K562 (cell line): Measurements from ENCODE around the gene ANKRD65. TPM values are rescaled to one million over a fixed set of nuclear protein-coding genes. Genes with fewer than 3 reads are reported as not detected.
A peak's percentile ranks its signal among the peaks of the same experiment; 100 is the strongest.

ENCODE experiments used
- ARHGAP35 ChIP-seq: fragments of 450-650 bp; IDR thresholded peaks from 2 replicates; pipeline ENCODE4 v1.6.1; 2018; ENCODE audit not compliant: partially characterized antibody
- ARID1B ChIP-seq: fragments of 450-650 bp; IDR thresholded peaks from 2 replicates; pipeline ENCODE4 v1.6.1; 2016; ENCODE audit warnings: antibody characterized with exemption, mild to moderate bottlenecking, inconsistent platforms
- HMGN3 ChIP-seq: IDR thresholded peaks from 2 replicates; pipeline ENCODE4 v1.6.1; 2011; ENCODE audit warnings: borderline replicate concordance, low read depth, mild to moderate bottlenecking, mixed read lengths, low read length; ENCODE audit not compliant: insufficient read length; ENCODE audit errors: extremely low read depth
- MIER1 ChIP-seq: fragments of 450-650 bp; IDR thresholded peaks from 2 replicates; pipeline ENCODE4 v1.6.1; 2016; ENCODE audit warnings: antibody characterized with exemption, mild to moderate bottlenecking, low read depth
- NCOA1 ChIP-seq: fragments of 450-650 bp; IDR thresholded peaks from 2 replicates; pipeline ENCODE4 v1.6.1; 2016; ENCODE audit warnings: low read depth
- NR2F6 ChIP-seq: fragments of 450-650 bp; formaldehyde crosslinking; IDR thresholded peaks from 2 replicates; pipeline ENCODE4 v1.4.0; 2020; ENCODE audit warnings: mild to moderate bottlenecking
- PHB ChIP-seq: fragments of 250-450 bp; sonication (Bioruptor Pico); IDR thresholded peaks from 2 replicates; pipeline ENCODE4 v1.5.0; 2021
- PYGO2 ChIP-seq: fragments of 450-650 bp; IDR thresholded peaks from 2 replicates; pipeline ENCODE4 v1.6.1; 2016; ENCODE audit warnings: mild to moderate bottlenecking, missing genetic modification characterization, moderate library complexity, missing compliant biosample characterization
- SP1 ChIP-seq: sonication (generic); formaldehyde crosslinking; IDR thresholded peaks from 2 replicates; pipeline ENCODE4 v1.8.1; 2022; ENCODE audit warnings: mild to moderate bottlenecking, missing genetic modification reagents
- TAF1 ChIP-seq: IDR thresholded peaks from 2 replicates; pipeline ENCODE4 v1.6.1; 2011; ENCODE audit warnings: mild to moderate bottlenecking, low read length, moderate library complexity; ENCODE audit not compliant: insufficient read depth, control insufficient read depth, severe bottlenecking; ENCODE audit errors: extremely low read depth
- TCF7 ChIP-seq: sonication (generic); IDR thresholded peaks from 2 replicates; pipeline ENCODE4 v1.6.1; 2016; ENCODE audit warnings: antibody characterized with exemption, borderline replicate concordance
- ZBED1 ChIP-seq: IDR thresholded peaks from 2 replicates; pipeline ENCODE4 v1.6.1; 2014
- ZBTB49 ChIP-seq: sonication (generic); formaldehyde crosslinking; IDR thresholded peaks from 2 replicates; pipeline ENCODE4 v1.8.0; 2022; ENCODE audit warnings: missing genetic modification reagents, mild to moderate bottlenecking, borderline replicate concordance
- polyA plus RNA-seq, 8 experiments: library from polyadenylated mRNA; depleted of rRNA in 4 of 8; stranded (reverse) in 5 of 8; unstranded in 3 of 8; fragments of >200 nt; fragmentation: Nextera tagmentation in 2 of 8; fragmentation: Illumina TruSeq in 1 of 8; extraction: Ambion mirVana in 2 of 8; extraction: Trizol in 1 of 8; gene quantifications; 2 replicates each; pipeline versions ENCODE4 v1.2.1 to v1.2.3, GENCODE V29; 2011 to 2014; ENCODE audit warnings: inconsistent platforms in 1 of 8, missing spikeins in 1 of 8
- total RNA-seq, 7 experiments: library from RNA; depleted of rRNA in 6 of 7; stranded (reverse); fragments of >200 nt in 6 of 7; fragmentation: Illumina TruSeq in 2 of 7; extraction: Trizol in 2 of 7; gene quantifications; 2 replicates each; pipeline versions ENCODE4 v1.2.1 to v1.2.3, GENCODE V29; 2011 to 2021; ENCODE audit warnings: low replicate concordance in 1 of 7
- TF ChIP-seq, protein P1 (sequence below): fragments of 450-650 bp; IDR thresholded peaks from 2 replicates; pipeline ENCODE4 v1.6.1; 2017; ENCODE audit warnings: antibody characterized with exemption, mild to moderate bottlenecking
- TF ChIP-seq, protein P2 (sequence below): sonication (generic); formaldehyde crosslinking; IDR thresholded peaks from 2 replicates; pipeline ENCODE4 v1.8.0; 2022; ENCODE audit warnings: missing genetic modification reagents, mild to moderate bottlenecking, borderline replicate concordance
- TF ChIP-seq, protein P3 (sequence below): conservative IDR thresholded peaks from 2 replicates; pipeline ENCODE4 v1.6.1; 2011; ENCODE audit warnings: low read depth, mild to moderate bottlenecking, low read length; ENCODE audit not compliant: control insufficient read depth
- TF ChIP-seq, protein P4 (sequence below): fragments of 200-800 bp; sonication (Bioruptor generic); IDR thresholded peaks from 2 replicates; pipeline ENCODE4 v1.6.1; 2017; ENCODE audit warnings: missing genetic modification characterization, missing compliant biosample characterization

Gene ANKRD65
- total and polyA plus RNA-seq, 9 of the 15 experiments (the other 6 are each of a cell fraction or from before 2014, with no cell fraction given), result not detected

- TF ChIP-seq, protein P1, sequence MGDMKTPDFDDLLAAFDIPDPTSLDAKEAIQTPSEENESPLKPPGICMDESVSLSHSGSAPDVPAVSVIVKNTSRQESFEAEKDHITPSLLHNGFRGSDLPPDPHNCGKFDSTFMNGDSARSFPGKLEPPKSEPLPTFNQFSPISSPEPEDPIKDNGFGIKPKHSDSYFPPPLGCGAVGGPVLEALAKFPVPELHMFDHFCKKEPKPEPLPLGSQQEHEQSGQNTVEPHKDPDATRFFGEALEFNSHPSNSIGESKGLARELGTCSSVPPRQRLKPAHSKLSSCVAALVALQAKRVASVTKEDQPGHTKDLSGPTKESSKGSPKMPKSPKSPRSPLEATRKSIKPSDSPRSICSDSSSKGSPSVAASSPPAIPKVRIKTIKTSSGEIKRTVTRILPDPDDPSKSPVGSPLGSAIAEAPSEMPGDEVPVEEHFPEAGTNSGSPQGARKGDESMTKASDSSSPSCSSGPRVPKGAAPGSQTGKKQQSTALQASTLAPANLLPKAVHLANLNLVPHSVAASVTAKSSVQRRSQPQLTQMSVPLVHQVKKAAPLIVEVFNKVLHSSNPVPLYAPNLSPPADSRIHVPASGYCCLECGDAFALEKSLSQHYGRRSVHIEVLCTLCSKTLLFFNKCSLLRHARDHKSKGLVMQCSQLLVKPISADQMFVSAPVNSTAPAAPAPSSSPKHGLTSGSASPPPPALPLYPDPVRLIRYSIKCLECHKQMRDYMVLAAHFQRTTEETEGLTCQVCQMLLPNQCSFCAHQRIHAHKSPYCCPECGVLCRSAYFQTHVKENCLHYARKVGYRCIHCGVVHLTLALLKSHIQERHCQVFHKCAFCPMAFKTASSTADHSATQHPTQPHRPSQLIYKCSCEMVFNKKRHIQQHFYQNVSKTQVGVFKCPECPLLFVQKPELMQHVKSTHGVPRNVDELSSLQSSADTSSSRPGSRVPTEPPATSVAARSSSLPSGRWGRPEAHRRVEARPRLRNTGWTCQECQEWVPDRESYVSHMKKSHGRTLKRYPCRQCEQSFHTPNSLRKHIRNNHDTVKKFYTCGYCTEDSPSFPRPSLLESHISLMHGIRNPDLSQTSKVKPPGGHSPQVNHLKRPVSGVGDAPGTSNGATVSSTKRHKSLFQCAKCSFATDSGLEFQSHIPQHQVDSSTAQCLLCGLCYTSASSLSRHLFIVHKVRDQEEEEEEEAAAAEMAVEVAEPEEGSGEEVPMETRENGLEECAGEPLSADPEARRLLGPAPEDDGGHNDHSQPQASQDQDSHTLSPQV, result no peak
- no peak for TF ChIP-seq PHB
- no peak for TF ChIP-seq NCOA1
- TF ChIP-seq PYGO2, result no peak
- TF ChIP-seq, protein P2, sequence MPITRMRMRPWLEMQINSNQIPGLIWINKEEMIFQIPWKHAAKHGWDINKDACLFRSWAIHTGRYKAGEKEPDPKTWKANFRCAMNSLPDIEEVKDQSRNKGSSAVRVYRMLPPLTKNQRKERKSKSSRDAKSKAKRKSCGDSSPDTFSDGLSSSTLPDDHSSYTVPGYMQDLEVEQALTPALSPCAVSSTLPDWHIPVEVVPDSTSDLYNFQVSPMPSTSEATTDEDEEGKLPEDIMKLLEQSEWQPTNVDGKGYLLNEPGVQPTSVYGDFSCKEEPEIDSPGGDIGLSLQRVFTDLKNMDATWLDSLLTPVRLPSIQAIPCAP (CRISPR knock-in tag), result no peak
- no peak for TF ChIP-seq MIER1
- peak; percentile 67 for TF ChIP-seq SP1
- TF ChIP-seq ZBED1, result no peak
- TF ChIP-seq ZBTB49 (CRISPR knock-in tag), result no peak
- TF ChIP-seq, protein P3, sequence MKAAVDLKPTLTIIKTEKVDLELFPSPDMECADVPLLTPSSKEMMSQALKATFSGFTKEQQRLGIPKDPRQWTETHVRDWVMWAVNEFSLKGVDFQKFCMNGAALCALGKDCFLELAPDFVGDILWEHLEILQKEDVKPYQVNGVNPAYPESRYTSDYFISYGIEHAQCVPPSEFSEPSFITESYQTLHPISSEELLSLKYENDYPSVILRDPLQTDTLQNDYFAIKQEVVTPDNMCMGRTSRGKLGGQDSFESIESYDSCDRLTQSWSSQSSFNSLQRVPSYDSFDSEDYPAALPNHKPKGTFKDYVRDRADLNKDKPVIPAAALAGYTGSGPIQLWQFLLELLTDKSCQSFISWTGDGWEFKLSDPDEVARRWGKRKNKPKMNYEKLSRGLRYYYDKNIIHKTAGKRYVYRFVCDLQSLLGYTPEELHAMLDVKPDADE, result 0 out of 2 replicates have a peak, but pooled peaks have one; percentile 48
- no peak for TF ChIP-seq TAF1
- TF ChIP-seq TCF7, result no peak
- TF ChIP-seq, protein P4, sequence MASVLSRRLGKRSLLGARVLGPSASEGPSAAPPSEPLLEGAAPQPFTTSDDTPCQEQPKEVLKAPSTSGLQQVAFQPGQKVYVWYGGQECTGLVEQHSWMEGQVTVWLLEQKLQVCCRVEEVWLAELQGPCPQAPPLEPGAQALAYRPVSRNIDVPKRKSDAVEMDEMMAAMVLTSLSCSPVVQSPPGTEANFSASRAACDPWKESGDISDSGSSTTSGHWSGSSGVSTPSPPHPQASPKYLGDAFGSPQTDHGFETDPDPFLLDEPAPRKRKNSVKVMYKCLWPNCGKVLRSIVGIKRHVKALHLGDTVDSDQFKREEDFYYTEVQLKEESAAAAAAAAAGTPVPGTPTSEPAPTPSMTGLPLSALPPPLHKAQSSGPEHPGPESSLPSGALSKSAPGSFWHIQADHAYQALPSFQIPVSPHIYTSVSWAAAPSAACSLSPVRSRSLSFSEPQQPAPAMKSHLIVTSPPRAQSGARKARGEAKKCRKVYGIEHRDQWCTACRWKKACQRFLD (CRISPR knock-in tag), result no peak
- TF ChIP-seq ARID1B, result no peak
- no peak for TF ChIP-seq NR2F6
- no peak for TF ChIP-seq ARHGAP35
- peak; percentile 36 for TF ChIP-seq HMGN3
Observed at GRCh38 chr1:1371746-1372711, 49.0 kb downstream of the ANKRD65 start (continued).
